Nucleus accumbens (tissue), 56 donors: Measurements from ENCODE around the gene CARNS1.
"Not testable (repeated sequence)": the region's sequence is repeated elsewhere in the genome, so short reads cannot be mapped to it uniquely, and the experiment has no call there.

ENCODE experiments used
- DNase-seq, 56 donors: peaks; one replicate each; lab custom pipeline; 2025; lab: John Stamatoyannopoulos, UW

The CARNS1 gene

GRCh38 chr11:67421430-67422031 is 6.1 kb downstream of the CARNS1 start:
- no peak for DNase-seq

GRCh38 chr11:67422891-67423290 is 7.4 kb downstream of the CARNS1 start:
- DNase-seq: no peak

DNA sequence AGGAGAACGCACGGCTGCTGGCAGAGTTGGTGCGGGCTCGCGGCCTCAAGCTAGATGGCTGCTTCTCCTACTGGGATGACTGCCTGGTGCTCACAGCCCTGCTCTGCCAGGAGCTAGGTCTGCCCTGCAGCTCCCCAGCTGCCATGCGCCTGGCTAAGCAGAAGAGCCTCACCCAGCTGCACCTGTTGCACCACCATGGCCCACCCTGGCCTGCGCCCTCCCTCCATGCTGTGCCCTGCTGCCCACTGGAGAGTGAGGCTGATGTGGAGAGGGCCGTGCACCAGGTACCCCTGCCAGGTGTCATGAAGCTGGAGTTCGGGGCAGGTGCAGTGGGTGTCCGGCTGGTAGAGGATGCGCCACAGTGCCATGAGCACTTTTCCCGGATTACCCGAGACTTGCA is 8.0 kb downstream of the CARNS1 start:
- no peak for DNase-seq

DNA sequence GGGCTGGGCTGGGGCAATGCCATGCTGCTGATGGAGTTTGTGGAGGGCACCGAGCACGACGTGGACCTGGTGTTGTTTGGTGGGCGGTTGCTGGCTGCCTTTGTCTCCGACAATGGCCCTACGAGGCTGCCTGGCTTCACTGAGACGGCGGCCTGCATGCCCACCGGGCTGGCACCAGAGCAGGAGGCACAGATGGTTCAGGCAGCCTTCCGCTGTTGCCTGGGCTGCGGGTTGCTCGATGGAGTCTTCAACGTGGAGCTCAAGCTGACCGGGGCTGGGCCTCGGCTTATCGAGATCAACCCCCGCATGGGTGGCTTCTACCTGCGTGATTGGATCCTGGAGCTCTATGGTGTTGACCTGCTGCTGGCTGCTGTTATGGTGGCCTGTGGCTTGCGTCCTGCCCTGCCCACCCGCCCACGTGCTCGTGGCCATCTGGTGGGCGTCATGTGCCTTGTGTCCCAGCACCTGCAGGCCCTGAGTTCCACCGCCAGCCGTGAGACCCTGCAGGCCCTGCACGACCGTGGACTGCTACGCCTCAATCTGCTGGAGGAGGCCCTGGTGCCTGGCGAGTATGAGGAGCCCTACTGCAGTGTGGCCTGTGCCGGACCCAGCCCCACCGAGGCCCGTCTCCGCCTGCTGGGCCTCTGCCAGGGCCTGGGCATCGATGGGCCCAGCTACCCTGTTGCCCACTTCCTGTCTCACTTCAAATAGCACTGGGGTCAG is 8.6 kb downstream of the CARNS1 start:
- DNase-seq: no peak

DNA sequence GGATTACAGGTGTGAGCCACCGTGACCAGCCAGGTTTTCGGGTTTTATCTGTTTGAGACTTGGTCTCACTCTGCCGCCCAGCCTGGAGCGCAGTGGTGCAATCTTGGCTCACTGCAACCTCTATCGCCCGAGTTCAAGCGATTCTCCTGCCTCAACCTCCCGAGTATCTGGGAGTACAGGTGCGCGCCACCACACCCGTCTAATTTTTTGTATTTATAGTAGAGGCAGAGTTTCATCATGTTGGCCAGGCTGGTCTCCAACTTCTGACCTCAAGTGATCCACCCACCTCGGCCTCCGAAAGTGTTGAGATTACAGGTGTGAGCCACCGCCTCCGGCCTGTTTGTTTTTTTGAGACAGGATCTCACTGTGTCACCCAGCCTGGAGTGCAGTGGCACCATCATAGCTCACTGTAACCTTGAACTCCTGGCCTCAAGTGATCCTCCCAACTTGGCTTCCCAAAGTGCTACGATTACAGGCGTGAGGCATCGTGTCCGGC is 11.9 kb downstream of the CARNS1 start:
- not testable (repeated sequence) for DNase-seq

- peak; percentile 82 to 99 (median 96) for DNase-seq
Measured at GRCh38 chr11:67428052-67429001, 12.8 kb downstream of the CARNS1 start, which contains the start of gene RPS6KB2. Gene RPS6KB2 (plus strand): TSS chr11:67428494. CDS start chr11:67428546, 52 bp downstream.

- DNase-seq: no peak
Measured at GRCh38 chr11:67429038-67429668, 13.7 kb downstream of the CARNS1 start.

DNA sequence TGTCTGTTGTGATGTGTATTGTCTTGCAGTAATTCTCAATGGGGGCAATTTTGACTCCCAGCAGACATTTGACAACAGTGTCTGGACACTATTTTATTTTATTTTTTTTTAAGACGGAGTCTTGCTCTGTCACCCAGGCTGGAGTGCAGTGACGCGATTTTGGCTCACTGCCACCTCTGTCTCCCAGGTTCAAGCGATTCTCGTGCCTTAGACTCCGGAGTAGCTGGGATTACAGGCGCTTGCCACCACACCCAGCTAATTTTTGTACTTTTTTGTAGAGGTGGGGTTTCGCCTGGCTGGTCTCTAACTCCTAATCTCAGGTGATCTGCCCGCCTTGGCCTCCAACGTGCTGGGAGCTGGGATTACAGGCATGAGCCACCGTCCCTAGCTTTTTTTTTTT is 14.2 kb downstream of the CARNS1 start:
- DNase-seq: no peak

DNA sequence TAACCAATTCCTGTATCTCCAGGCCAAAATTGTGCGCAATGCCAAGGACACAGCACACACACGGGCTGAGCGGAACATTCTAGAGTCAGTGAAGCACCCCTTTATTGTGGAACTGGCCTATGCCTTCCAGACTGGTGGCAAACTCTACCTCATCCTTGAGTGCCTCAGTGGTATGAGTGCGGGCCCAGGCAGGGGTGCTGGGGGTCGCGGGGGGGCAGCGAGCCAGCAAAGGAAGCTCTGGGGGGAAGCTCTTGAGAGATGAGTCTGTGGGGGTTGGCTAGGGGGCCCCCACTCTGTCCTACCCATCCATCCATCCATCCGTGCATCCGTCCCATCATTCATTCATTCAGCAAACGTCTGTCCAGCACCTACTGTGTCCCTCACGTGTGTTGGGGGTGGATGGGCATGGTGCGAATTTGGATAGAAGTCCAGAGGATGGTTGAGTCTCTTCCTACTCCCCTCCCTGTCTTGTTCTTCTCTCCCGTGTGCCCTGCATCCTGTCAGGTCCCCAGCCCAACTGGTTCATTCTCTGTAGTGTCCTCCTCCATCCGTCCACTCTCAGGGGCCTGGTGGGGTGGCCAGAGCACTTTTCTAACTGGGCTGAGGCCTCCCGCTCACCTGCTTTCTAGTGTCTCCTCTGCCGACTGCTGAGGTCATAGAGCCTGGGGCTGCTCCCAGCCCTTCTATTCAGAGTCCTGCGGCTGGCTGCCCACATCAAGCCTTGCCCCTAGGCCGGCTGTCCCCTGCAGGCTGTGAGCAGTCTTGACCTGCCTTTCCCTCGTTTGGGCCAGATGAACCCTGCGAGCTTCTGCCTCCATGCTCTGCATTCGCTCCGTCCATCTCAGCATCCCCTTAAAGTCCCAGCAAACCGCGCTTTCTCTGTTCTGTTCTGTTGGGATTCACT is 16.1 kb downstream of the CARNS1 start:
- no peak for DNase-seq

DNA sequence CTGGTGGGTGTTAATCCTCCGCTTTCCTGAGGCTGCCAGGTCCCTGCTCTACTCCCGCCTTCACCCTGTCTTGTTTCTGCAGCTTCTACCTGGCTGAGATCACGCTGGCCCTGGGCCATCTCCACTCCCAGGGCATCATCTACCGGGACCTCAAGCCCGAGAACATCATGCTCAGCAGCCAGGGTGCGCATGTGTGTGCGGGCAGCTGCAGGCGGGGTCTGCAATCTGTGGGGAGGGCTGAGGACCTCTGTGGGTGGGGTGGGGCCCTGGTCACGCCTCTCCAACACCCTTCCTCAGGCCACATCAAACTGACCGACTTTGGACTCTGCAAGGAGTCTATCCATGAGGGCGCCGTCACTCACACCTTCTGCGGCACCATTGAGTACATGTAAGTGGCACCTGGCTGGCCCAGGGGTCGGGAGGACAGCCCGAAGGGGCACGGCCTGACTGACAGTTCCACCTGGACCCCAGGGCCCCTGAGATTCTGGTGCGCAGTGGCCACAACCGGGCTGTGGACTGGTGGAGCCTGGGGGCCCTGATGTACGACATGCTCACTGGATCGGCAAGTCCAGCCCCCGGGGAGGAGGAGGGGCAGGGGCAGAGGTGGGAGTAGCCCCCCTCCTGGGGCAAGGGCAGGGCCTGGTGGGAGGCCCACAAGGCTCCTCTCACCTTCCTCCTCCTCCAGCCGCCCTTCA is 17.3 kb downstream of the CARNS1 start:
- DNase-seq: no peak

- no peak for DNase-seq
Measured at GRCh38 chr11:67433536-67434394, 18.3 kb downstream of the CARNS1 start.

DNA sequence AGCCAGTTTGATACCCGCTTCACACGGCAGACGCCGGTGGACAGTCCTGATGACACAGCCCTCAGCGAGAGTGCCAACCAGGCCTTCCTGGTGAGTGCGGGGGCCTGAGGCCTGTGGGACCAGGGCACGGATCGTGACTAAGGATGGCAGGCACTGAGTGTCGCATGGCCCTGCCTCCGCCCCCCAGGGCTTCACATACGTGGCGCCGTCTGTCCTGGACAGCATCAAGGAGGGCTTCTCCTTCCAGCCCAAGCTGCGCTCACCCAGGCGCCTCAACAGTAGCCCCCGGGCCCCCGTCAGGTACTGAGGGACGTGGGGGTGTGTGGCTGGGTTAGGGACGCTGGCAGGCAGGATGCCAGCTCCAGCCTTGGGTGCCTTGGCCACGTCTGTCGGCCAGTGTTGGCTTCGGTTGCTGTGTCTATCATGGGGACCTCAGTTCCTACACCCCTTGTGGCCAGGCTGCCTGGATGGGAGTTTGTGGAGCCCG is 19.0 kb downstream of the CARNS1 start:
- DNase-seq: no peak

DNA sequence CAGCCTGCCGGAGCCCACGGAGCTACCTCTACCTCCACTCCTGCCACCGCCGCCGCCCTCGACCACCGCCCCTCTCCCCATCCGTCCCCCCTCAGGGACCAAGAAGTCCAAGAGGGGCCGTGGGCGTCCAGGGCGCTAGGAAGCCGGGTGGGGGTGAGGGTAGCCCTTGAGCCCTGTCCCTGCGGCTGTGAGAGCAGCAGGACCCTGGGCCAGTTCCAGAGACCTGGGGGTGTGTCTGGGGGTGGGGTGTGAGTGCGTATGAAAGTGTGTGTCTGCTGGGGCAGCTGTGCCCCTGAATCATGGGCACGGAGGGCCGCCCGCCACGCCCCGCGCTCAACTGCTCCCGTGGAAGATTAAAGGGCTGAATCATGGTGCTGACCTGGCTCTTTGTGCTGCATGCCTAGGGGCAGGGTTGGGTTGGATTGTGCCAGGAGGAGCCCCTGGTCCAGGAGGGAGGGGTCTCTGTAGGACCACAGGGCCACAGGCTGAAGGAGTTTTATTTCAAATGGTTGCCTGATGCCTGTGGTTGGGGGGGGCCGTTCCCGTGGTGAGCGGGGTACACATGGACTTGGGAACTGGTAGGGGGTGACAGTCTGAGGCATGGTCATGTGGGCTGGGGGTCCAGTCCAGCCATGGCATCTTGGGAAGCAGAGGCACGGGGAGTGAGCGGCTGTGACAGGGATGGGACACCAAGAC is 19.7 kb downstream of the CARNS1 start:
- DNase-seq: no peak

DNA sequence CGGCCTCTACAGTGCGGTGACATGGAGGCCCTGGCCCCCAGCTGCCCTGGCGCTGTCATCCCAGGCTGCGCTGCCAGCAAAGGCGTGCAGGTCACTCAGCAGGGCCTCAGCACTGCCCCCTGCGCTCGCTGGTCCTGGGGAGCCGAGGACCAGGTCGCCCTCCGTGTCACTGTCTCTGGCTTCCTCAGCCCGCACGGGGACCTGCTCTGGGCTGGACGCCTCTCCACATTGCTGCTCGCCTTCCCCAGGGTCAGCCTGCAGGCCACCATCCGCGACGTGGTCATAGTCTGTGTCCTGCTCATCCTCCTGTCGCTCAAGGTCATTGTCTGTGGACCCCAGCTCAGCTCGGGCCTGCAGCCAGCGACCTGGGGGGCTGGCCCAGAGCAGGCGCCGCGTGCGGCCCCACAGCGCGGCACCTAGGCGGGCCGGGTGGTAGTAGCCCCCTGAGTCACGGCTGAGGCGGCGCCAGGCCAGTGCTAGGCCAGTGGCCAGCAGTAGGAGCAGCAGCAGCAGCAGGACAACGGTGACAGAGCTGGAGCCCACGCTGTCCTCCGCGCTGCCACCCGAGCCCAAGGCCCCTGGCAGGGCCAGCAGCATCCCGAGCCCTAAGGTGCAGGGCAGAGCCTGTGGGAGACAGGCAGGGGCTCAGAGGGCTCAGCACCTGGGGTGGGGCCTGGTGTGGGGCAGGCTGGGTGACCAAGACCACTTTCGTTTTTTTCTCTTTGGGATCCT is 20.4 kb downstream of the CARNS1 start:
- DNase-seq: no peak

- DNase-seq: no peak
Measured at GRCh38 chr11:67436459-67437081, 21.1 kb downstream of the CARNS1 start.
